Breast epithelium (tissue), 4 donors: ENCODE measurements around the gene PTPRM. TPM values are rescaled to one million over a fixed set of nuclear protein-coding genes. Genes with fewer than 3 reads are reported as not detected.

Experiments used
- DNase-seq, 2 donors: peaks; one replicate each; pipeline ENCODE4 v3.0.0-alpha.2; 2019; ENCODE audit warnings: low spot score in 2 of 2
- H3K27ac ChIP-seq, 2 donors: fragments of 200-600 bp; sonication (generic) in 1 of 2; one replicate each; pipeline ENCODE4 v1.5.1; 2016 to 2019; ENCODE audit warnings: mild to moderate bottlenecking in 1 of 2
- H3K27me3 ChIP-seq, 2 donors: fragments of 200-600 bp; sonication (generic) in 1 of 2; one replicate each; pipeline versions ENCODE4 v1.5.1 to v1.6.0; 2017 to 2019; ENCODE audit warnings: control low read depth in 1 of 2, mild to moderate bottlenecking in 1 of 2
- H3K36me3 ChIP-seq: fragments of 200-600 bp; one replicate; pipeline ENCODE4 v1.5.1; 2019
- H3K4me1 ChIP-seq, 2 donors: fragments of 200-600 bp; sonication (generic); one replicate each; pipeline ENCODE4 v1.5.1; 2016 to 2019; ENCODE audit warnings: control low read depth in 1 of 2
- H3K4me3 ChIP-seq, 3 donors: fragments of 200-600 bp; sonication (generic); 1 replicate in 2 of 3; 2 replicates in 1 of 3; pipeline ENCODE4 v1.5.1; 2016 to 2019; ENCODE audit warnings: mild to moderate bottlenecking in 3 of 3, moderate library complexity in 2 of 3
- H3K9me3 ChIP-seq, 2 donors: fragments of 200-600 bp; sonication (generic) in 1 of 2; one replicate each; pipeline ENCODE4 v1.5.1; 2016 to 2019; ENCODE audit warnings: control low read depth in 1 of 2
- CTCF ChIP-seq, 3 donors: fragments of 450-650 bp; IDR thresholded peaks; one replicate each; pipeline ENCODE4 v1.5.1; 2016 to 2017; ENCODE audit warnings: antibody characterized with exemption in 3 of 3, mild to moderate bottlenecking in 3 of 3, moderate library complexity in 3 of 3
- POLR2A ChIP-seq: fragments of 450-650 bp; IDR thresholded peaks from one replicate; pipeline ENCODE4 v1.6.1; 2016; ENCODE audit warnings: antibody characterized with exemption, mild to moderate bottlenecking, moderate library complexity
- POLR2AphosphoS5 ChIP-seq, 3 donors: sonication (generic); formaldehyde crosslinking; IDR thresholded peaks; one replicate each; pipeline ENCODE4 v1.6.1; 2017; ENCODE audit warnings: antibody characterized with exemption in 3 of 3
- intact Hi-C: fragments of 100-400 bp; cut with DNase I; formaldehyde crosslinking; loops from one replicate; pipeline ENCODE4 v1.15.1; 2023; ENCODE audit warnings: low total_unique reads
- total RNA-seq, 3 donors: library from RNA; depleted of rRNA; stranded (reverse); fragments of >200 nt; gene quantifications; one replicate each; pipeline ENCODE4 v1.1.0, GENCODE V29; 2016

Gene PTPRM
- total RNA-seq, 3 donors from 2014 or later, result 41.7 to 181 (median 140) TPM

- Histone ChIP-seq H3K4me3 (no peak overlapping the region), H3K27me3 (no peaks in the 10 kb centered on the region), H3K27ac (no peak overlapping the region), H3K36me3 (no peaks in the 10 kb centered on the region), H3K9me3 (peaks cover 0 to 4% of the 10 kb centered on the region in 2 donors), H3K4me1 (no peaks in the 10 kb centered on the region)
- DNase-seq, result no peak
- intact Hi-C loops, result no loop called here
- no peak for TF ChIP-seq CTCF (IDR thresholded peaks at IDR 0.05)
- TF ChIP-seq POLR2AphosphoS5 (IDR thresholded peaks at IDR 0.05), result no peak
- TF ChIP-seq POLR2A, result no peak
Measured at GRCh38 chr18:7749008-7749405, 181.9 kb downstream of the PTPRM start.

GRCh38 chr18:7749510-7749981, 182.4 kb downstream of the PTPRM start:
- DNase-seq, result no peak
- Histone ChIP-seq H3K4me3 (no peak overlapping the region), H3K36me3 (no peaks in the 10 kb centered on the region), H3K27me3 (no peaks in the 10 kb centered on the region), H3K9me3 (peaks cover 0 to 4% of the 10 kb centered on the region in 2 donors), H3K27ac (no peak overlapping the region), H3K4me1 (no peaks in the 10 kb centered on the region)
- no peak for TF ChIP-seq POLR2A
- no peak for TF ChIP-seq POLR2AphosphoS5 (IDR thresholded peaks at IDR 0.05)
- TF ChIP-seq CTCF (IDR thresholded peaks at IDR 0.05), result no peak
- intact Hi-C loops, result no loop called here

- intact Hi-C loops, result no loop called here
- TF ChIP-seq POLR2AphosphoS5 (IDR thresholded peaks at IDR 0.05) (no peak), CTCF (IDR thresholded peaks at IDR 0.05) (no peak), POLR2A (no peak)
- Histone ChIP-seq H3K4me3 (no peak overlapping the region), H3K4me1 (no peaks in the 10 kb centered on the region), H3K36me3 (no peaks in the 10 kb centered on the region), H3K27ac (no peak overlapping the region), H3K9me3 (peaks cover 0 to 4% of the 10 kb centered on the region in 2 donors), H3K27me3 (no peaks in the 10 kb centered on the region)
- DNase-seq, result no peak
Measured at GRCh38 chr18:7750095-7750663, 183.1 kb downstream of the PTPRM start.

- TF ChIP-seq CTCF (IDR thresholded peaks at IDR 0.05) (no peak), POLR2A (no peak), POLR2AphosphoS5 (IDR thresholded peaks at IDR 0.05) (no peak)
- Histone ChIP-seq H3K36me3 (no peaks in the 10 kb centered on the region), H3K4me1 (no peaks in the 10 kb centered on the region), H3K27ac (no peak overlapping the region), H3K4me3 (no peak overlapping the region), H3K9me3 (no peaks in the 10 kb centered on the region), H3K27me3 (no peaks in the 10 kb centered on the region)
- intact Hi-C loops, result no loop called here
- DNase-seq, result no peak
Measured at GRCh38 chr18:7750966-7751365, 183.8 kb downstream of the PTPRM start.

- TF ChIP-seq CTCF (IDR thresholded peaks at IDR 0.05) (no peak), POLR2A (no peak), POLR2AphosphoS5 (IDR thresholded peaks at IDR 0.05) (no peak)
- no peak for DNase-seq
- Histone ChIP-seq H3K9me3 (no peaks in the 10 kb centered on the region), H3K27me3 (no peaks in the 10 kb centered on the region), H3K4me1 (no peaks in the 10 kb centered on the region), H3K36me3 (no peaks in the 10 kb centered on the region), H3K27ac (no peak overlapping the region), H3K4me3 (no peak overlapping the region)
- intact Hi-C loops, result no loop called here
Measured at GRCh38 chr18:7754258-7754657, 187.1 kb downstream of the PTPRM start.
